Effector memory CD4-positive, alpha-beta T cell (primary cell): ENCODE measurements around the gene BABAM2.

Experiments used
- DNase-seq, 3 donors: peaks; one replicate each; pipeline ENCODE4 v3.0.0-alpha.2; 2020
- H3K27ac ChIP-seq: 2 replicates; pipeline ENCODE4 v1.7.0; 2013; ENCODE audit warnings: mild to moderate bottlenecking, low read length, moderate library complexity; ENCODE audit not compliant: insufficient read depth, poor library complexity, severe bottlenecking
- H3K27me3 ChIP-seq: replicated peaks from 2 replicates; pipeline ENCODE4 v1.7.0; 2013; ENCODE audit warnings: mild to moderate bottlenecking, low read length; ENCODE audit not compliant: insufficient read depth, control insufficient read depth, poor library complexity, severe bottlenecking
- H3K36me3 ChIP-seq: 2 replicates; pipeline ENCODE4 v1.7.0; 2013; ENCODE audit warnings: mild to moderate bottlenecking, low read length, moderate library complexity; ENCODE audit not compliant: control insufficient read depth, insufficient read depth
- H3K4me1 ChIP-seq: 2 replicates; pipeline ENCODE4 v1.7.0; 2013; ENCODE audit warnings: low read length, mild to moderate bottlenecking; ENCODE audit not compliant: control insufficient read depth, insufficient read depth, poor library complexity, severe bottlenecking
- H3K4me3 ChIP-seq: 2 replicates; pipeline ENCODE4 v1.7.0; 2013; ENCODE audit warnings: low read length, low read depth, mild to moderate bottlenecking; ENCODE audit not compliant: insufficient read depth, poor library complexity, severe bottlenecking
- H3K9me3 ChIP-seq: 2 replicates; pipeline ENCODE4 v1.7.0; 2013; ENCODE audit warnings: mild to moderate bottlenecking, low read length, moderate library complexity; ENCODE audit not compliant: control insufficient read depth

BABAM2 gene

GRCh38 chr2:28310107-28310506 lies 419.6 kb downstream of the BABAM2 start:
- Histone ChIP-seq H3K4me3 (no peak overlapping the region), H3K27me3 (no peaks in the 10 kb centered on the region), H3K9me3 (no peaks in the 10 kb centered on the region), H3K36me3 (no peaks in the 10 kb centered on the region), H3K27ac (no peak overlapping the region), H3K4me1 (no peaks in the 10 kb centered on the region)
- no peak for DNase-seq

GRCh38 chr2:28311660-28312249 lies 421.2 kb downstream of the BABAM2 start:
- H3K27me3 ChIP-seq = no peaks in the 10 kb centered on the region
- no peak overlapping the region for H3K4me3 ChIP-seq
- no peaks in the 10 kb centered on the region for H3K9me3 ChIP-seq
- H3K36me3 ChIP-seq = no peaks in the 10 kb centered on the region
- no peak overlapping the region for H3K27ac ChIP-seq
- no peak for DNase-seq
- no peaks in the 10 kb centered on the region for H3K4me1 ChIP-seq

- H3K27ac ChIP-seq = no peak overlapping the region
- no peaks in the 10 kb centered on the region for H3K9me3 ChIP-seq
- no peak for DNase-seq
Observed at GRCh38 chr2:28312307-28313219, 422.0 kb downstream of the BABAM2 start.

GRCh38 chr2:28313220-28313784 lies 422.8 kb downstream of the BABAM2 start:
- H3K4me3 ChIP-seq = no peak overlapping the region

More at GRCh38 chr2:28312307-28313219, 422.0 kb downstream of the BABAM2 start:
- Histone ChIP-seq H3K4me3 (no peak overlapping the region), H3K27me3 (no peaks in the 10 kb centered on the region), H3K4me1 (no peaks in the 10 kb centered on the region), H3K36me3 (no peaks in the 10 kb centered on the region)

GRCh38 chr2:28314968-28315367 lies 424.4 kb downstream of the BABAM2 start:
- Histone ChIP-seq H3K9me3 (no peaks in the 10 kb centered on the region), H3K27ac (no peak overlapping the region), H3K36me3 (no peaks in the 10 kb centered on the region), H3K4me1 (no peaks in the 10 kb centered on the region), H3K27me3 (no peaks in the 10 kb centered on the region), H3K4me3 (no peak overlapping the region)
- no peak for DNase-seq

More at GRCh38 chr2:28313220-28313784, 422.8 kb downstream of the BABAM2 start:
- H3K27me3 ChIP-seq = no peaks in the 10 kb centered on the region
- no peak overlapping the region for H3K27ac ChIP-seq
- no peak for DNase-seq
- H3K36me3 ChIP-seq = no peaks in the 10 kb centered on the region
- no peaks in the 10 kb centered on the region for H3K9me3 ChIP-seq
- H3K4me1 ChIP-seq = no peaks in the 10 kb centered on the region

- no peaks in the 10 kb centered on the region for H3K4me1 ChIP-seq
- no peak for DNase-seq
- no peak overlapping the region for H3K4me3 ChIP-seq
- H3K27ac ChIP-seq = no peak overlapping the region
- H3K9me3 ChIP-seq = no peaks in the 10 kb centered on the region
- H3K27me3 ChIP-seq = no peaks in the 10 kb centered on the region
- H3K36me3 ChIP-seq = no peaks in the 10 kb centered on the region
Observed at GRCh38 chr2:28316546-28317335, 426.2 kb downstream of the BABAM2 start.

GRCh38 chr2:28317390-28317789 lies 426.9 kb downstream of the BABAM2 start:
- H3K36me3 ChIP-seq = no peaks in the 10 kb centered on the region
- DNase-seq = no peak
- no peaks in the 10 kb centered on the region for H3K9me3 ChIP-seq
- H3K27me3 ChIP-seq = no peaks in the 10 kb centered on the region
- H3K4me1 ChIP-seq = no peaks in the 10 kb centered on the region
- no peak overlapping the region for H3K4me3 ChIP-seq
- H3K27ac ChIP-seq = no peak overlapping the region

- no peaks in the 10 kb centered on the region for H3K36me3 ChIP-seq
- H3K4me1 ChIP-seq = no peaks in the 10 kb centered on the region
- no peak overlapping the region for H3K4me3 ChIP-seq
- H3K9me3 ChIP-seq = no peaks in the 10 kb centered on the region
- no peak overlapping the region for H3K27ac ChIP-seq
- H3K27me3 ChIP-seq = no peaks in the 10 kb centered on the region
- no peak for DNase-seq
Observed at GRCh38 chr2:28318023-28318422, 427.5 kb downstream of the BABAM2 start.

GRCh38 chr2:28318462-28319117 lies 428.1 kb downstream of the BABAM2 start:
- H3K36me3 ChIP-seq = no peaks in the 10 kb centered on the region
- H3K27me3 ChIP-seq = no peaks in the 10 kb centered on the region
- no peaks in the 10 kb centered on the region for H3K4me1 ChIP-seq
- DNase-seq = no peak
- H3K9me3 ChIP-seq = no peaks in the 10 kb centered on the region
- no peak overlapping the region for H3K27ac ChIP-seq
- no peak overlapping the region for H3K4me3 ChIP-seq
